ENCODE measurements around the gene TBC1D8. TPM values are rescaled to one million over a fixed set of nuclear protein-coding genes. Genes with fewer than 3 reads are reported as not detected.

TBC1D8 gene
- total and polyA plus RNA-seq, 2 of the 8 experiments (the other 6 are each of a cell fraction or from before 2014, with no cell fraction given) = 20.8 to 21.8 TPM

DNA sequence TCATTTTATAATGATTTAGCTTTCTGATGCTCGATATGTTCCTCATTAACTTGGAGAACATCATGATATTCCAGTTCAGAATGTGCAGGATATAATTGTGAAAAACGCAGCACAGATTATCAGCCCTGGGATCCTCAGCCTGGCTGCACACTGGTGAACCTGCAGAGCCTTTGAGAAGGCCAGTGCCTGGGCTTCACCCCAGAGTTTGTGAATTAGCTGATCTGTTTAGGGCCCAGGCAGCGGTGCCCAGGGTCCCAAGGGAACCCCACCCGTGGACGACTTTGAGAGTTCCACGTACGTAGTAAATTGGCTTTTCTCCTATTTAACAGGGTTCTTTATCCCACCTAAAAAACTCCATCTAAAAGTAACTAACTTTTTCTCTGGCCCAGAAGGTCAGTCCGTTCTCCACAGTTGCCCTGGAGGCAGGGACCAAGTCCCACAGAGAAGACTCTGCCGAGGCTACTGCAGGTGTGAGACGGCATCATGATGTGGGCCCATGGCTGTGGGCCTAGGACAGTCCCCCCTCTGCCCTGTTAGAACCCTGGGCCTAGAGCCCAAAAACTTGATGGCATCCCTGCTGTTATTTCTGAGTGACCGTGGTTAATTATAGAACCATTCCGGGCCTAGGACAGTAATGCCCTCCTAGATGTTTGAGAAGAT is 188.7 kb downstream of the TBC1D8 start:
- Histone ChIP-seq H3K27ac (ENCODE audit: low read depth, low read length) (no peak overlapping the region), H2BK20ac (ENCODE audit: low read length) (no peak overlapping the region), H3K27me3 (replicated peaks in 1 of 4; ENCODE audit: control insufficient read depth in 3 of 4, extremely low read depth in 1 of 4, insufficient read depth in 3 of 4, low read length in 3 of 4) (no peaks in the 10 kb centered on the region), H3K23ac (ENCODE audit: insufficient read length) (no peak overlapping the region), H4K91ac (replicated peaks; ENCODE audit: insufficient read length, low read length) (no peak overlapping the region), H4K20me1 (replicated peaks in 1 of 2; ENCODE audit: control insufficient read depth in 1 of 2, insufficient read depth in 2 of 2, low read length in 2 of 2) (no peaks in the 10 kb centered on the region), H3K18ac (ENCODE audit: extremely low read depth, low read length) (no peak overlapping the region), H3K9ac (replicated peaks in 1 of 4; ENCODE audit: extremely low read depth in 1 of 4, low read depth in 3 of 4, low read length in 3 of 4) (no peak overlapping the region), H2BK120ac (replicated peaks; ENCODE audit: low read depth, low read length) (no peak overlapping the region), H3K4me3 (ENCODE audit: extremely low read depth in 1 of 4, insufficient read depth in 2 of 4, low read depth in 3 of 4, low read length in 4 of 4) (no peak overlapping the region), H3K79me2 (ENCODE audit: control insufficient read depth in 1 of 2, insufficient read depth in 2 of 2, low read length in 2 of 2) (no peaks in the 10 kb centered on the region), H3K4me1 (replicated peaks in 1 of 4; ENCODE audit: control insufficient read depth in 3 of 4, insufficient read depth in 4 of 4, low read length in 3 of 4) (peaks cover 0 to 3% (median 0%) of the 10 kb centered on the region in 4 experiments; a peak in 1 of 7 replicates), H3K9me3 (ENCODE audit: insufficient read depth in 2 of 2, low read depth in 1 of 2, low read length in 1 of 2) (no peaks in the 10 kb centered on the region), H3K4me2 (ENCODE audit: insufficient read depth in 1 of 2, low read depth in 2 of 2, low read length in 2 of 2) (no peak overlapping the region), H4K8ac (ENCODE audit: extremely low read depth, insufficient read depth, low read length) (no peak overlapping the region), H2BK5ac (ENCODE audit: low read depth, low read length) (no peak overlapping the region), H3K4ac (replicated peaks; ENCODE audit: insufficient read length, low read depth, low read length) (no peak overlapping the region), H2AK5ac (ENCODE audit: low read depth, low read length) (no peak overlapping the region), H3K23me2 (ENCODE audit: low read depth, low read length) (no peaks in the 10 kb centered on the region), H2BK12ac (ENCODE audit: low read depth, low read length) (no peak overlapping the region), H3K56ac (replicated peaks; ENCODE audit: insufficient read length, low read depth, low read length) (no peak overlapping the region), H4K5ac (ENCODE audit: insufficient read length, low read depth, low read length) (no peak overlapping the region), H3K36me3 (ENCODE audit: control insufficient read depth in 2 of 4, insufficient read depth in 4 of 4, low read length in 3 of 4) (no peaks in the 10 kb centered on the region), H2AFZ (ENCODE audit: low read length) (no peak overlapping the region), H3K79me1 (ENCODE audit: low read depth, low read length) (no peaks in the 10 kb centered on the region), H3K14ac (ENCODE audit: insufficient read length) (no peak overlapping the region), H2BK15ac (ENCODE audit: low read length) (no peak overlapping the region)
- ChIA-PET POLR2A (ENCODE audit: partially characterized antibody) (no interaction called here), CTCF (ENCODE audit: partially characterized antibody) (no interaction called here)
- WGBS, 2 experiments (ENCODE audit: extremely low coverage in 1 of 2, insufficient coverage in 1 of 2, insufficient read length in 1 of 2, insufficient replicate concordance in 2 of 2, low coverage in 1 of 2, low lambda C conversion rate in 2 of 2, missing lambda C conversion rate in 1 of 2) = 92% methylated on average over 12 of the region's 12 CpGs; no CpG with 5 or more reads in 1 of the 2 experiments
- DNase-seq (ENCODE audit: low read depth in 1 of 2, low spot score in 2 of 2) (no peak), FAIRE-seq (no peak)
- no peak for TF ChIP-seq BACH1 (IDR thresholded peaks at IDR 0.05; ENCODE audit: low read length)
- no peak for TF ChIP-seq SAP30 (IDR thresholded peaks at IDR 0.05; ENCODE audit: insufficient read depth, insufficient replicate concordance, low read length)
- TF ChIP-seq CHD2 (IDR thresholded peaks at IDR 0.05; ENCODE audit: low read length) = no peak
- TF ChIP-seq EP300 (IDR thresholded peaks at IDR 0.05; ENCODE audit: borderline replicate concordance in 1 of 2, low read depth in 2 of 2, low read length in 2 of 2) = no peak
- TF ChIP-seq GTF2F1 (IDR thresholded peaks at IDR 0.05; ENCODE audit: borderline replicate concordance, low read depth, low read length) = no peak
- TF ChIP-seq, protein P1, sequence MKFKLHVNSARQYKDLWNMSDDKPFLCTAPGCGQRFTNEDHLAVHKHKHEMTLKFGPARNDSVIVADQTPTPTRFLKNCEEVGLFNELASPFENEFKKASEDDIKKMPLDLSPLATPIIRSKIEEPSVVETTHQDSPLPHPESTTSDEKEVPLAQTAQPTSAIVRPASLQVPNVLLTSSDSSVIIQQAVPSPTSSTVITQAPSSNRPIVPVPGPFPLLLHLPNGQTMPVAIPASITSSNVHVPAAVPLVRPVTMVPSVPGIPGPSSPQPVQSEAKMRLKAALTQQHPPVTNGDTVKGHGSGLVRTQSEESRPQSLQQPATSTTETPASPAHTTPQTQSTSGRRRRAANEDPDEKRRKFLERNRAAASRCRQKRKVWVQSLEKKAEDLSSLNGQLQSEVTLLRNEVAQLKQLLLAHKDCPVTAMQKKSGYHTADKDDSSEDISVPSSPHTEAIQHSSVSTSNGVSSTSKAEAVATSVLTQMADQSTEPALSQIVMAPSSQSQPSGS (IDR thresholded peaks at IDR 0.05; ENCODE audit: low read length) = no peak
- TF ChIP-seq, protein P2, sequence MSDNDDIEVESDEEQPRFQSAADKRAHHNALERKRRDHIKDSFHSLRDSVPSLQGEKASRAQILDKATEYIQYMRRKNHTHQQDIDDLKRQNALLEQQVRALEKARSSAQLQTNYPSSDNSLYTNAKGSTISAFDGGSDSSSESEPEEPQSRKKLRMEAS (IDR thresholded peaks at IDR 0.05) = no peak
- TF ChIP-seq ASH2L (IDR thresholded peaks at IDR 0.05; ENCODE audit: low read length) = no peak
- TF ChIP-seq FOSL1 (IDR thresholded peaks at IDR 0.05; ENCODE audit: insufficient read depth, low read depth, low read length) = no peak
- TF ChIP-seq SIN3A (conservative IDR thresholded peaks at IDR 0.05 in 1 of 2, IDR thresholded peaks at IDR 0.05 in 1 of 2; ENCODE audit: low read depth in 1 of 2, low read length in 2 of 2) = no peak
- no peak for TF ChIP-seq RBBP5 (IDR thresholded peaks at IDR 0.05; ENCODE audit: borderline replicate concordance, low read depth, low read length)
